Erythroblast (primary cell): ENCODE results near the gene FILIP1.
A peak's percentile ranks its signal among the peaks of the same experiment; 100 is the strongest.

Experiments used
- DNase-seq, 2 experiments: peaks; one replicate each; lab custom pipeline; 2025; lab: John Stamatoyannopoulos, UW
- GATA1 ChIP-seq: IDR thresholded peaks from 2 replicates; pipeline ENCODE4 v1.6.1; 2011; ENCODE audit warnings: low read depth, mild to moderate bottlenecking, control low read depth, low read length, moderate library complexity
- POLR2A ChIP-seq: IDR thresholded peaks from 2 replicates; pipeline ENCODE4 v1.6.1; 2011; ENCODE audit warnings: mild to moderate bottlenecking, low read length

Gene FILIP1

GRCh38 chr6:75281653-75282052 is 211.9 kb downstream of the FILIP1 start:
- TF ChIP-seq POLR2A (no peak), GATA1 (no peak)
- no peak for DNase-seq

DNA sequence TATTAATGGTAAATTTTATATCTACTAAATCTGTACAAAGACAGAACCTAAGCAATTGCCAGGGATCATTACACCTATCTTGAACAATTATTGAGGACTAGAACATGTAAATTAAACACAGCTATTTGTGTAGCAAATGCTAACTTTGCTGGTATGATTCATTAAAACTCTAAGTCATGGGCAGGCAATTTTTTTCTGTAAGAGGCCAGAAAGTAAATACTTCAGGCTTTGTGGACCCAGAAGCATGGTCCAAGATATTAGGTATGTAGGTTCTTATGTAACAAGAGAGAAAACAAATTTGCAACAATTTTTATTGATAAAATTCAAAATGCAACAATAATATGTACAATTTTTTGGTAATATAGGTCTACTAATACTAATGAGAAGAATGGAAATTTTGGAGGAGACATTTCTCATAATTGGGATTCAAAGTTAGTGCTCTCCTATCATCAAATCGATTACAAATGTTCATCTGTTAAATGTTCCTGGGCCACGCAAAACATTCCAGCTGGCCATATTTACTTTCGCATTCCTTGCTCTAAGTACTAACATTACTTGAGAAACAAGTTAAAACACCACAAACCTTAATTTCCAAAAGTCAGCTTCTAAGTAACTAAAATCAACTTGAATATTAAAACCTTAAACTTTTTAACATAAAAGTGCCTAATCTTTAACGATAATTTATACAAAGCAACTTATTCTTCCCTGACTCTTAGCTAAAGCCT is 213.3 kb downstream of the FILIP1 start:
- DNase-seq, result no peak
- TF ChIP-seq GATA1 (no peak), POLR2A (no peak)

GRCh38 chr6:75279418-75279817 is 214.2 kb downstream of the FILIP1 start:
- TF ChIP-seq POLR2A, result no peak
- TF ChIP-seq GATA1, result no peak
- DNase-seq, result peak; percentile 6 to 52

DNA sequence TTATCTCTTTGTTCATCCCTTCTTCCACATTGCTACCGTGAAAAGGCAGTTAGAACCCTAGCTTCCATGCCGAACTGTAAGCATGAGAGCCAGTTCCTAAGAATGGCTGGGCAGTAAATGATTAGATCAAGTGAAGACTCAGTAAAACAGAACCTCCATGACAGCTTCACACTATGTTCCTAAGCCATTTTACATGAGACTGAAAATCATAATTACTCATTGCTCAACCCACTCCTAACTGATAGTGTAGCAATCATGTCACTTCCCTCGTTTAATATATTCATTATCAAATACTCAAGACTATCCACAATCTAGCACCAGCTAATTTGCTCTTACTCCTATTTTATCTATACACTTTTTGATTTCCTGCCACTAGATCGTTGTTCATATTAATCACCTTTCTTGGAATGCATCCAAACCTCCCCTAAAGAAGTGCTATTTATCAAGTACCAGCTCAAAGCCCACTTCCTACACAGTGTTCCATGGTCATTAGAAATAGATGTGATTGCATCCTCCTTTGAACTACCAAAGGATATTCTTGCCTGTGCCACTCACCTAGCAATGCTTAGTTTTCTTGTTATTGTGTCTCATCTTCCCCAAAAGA is 215.0 kb downstream of the FILIP1 start:
- no peak for TF ChIP-seq GATA1
- no peak for TF ChIP-seq POLR2A
- peak in 1 of 2 experiments; percentile 18 for DNase-seq

- TF ChIP-seq GATA1 (no peak), POLR2A (no peak)
- DNase-seq, result no peak
Measured at GRCh38 chr6:75275067-75275466, 218.5 kb downstream of the FILIP1 start.

- TF ChIP-seq GATA1 (no peak), POLR2A (no peak)
- no peak for DNase-seq
Measured at GRCh38 chr6:75273009-75273408, 220.6 kb downstream of the FILIP1 start.

- DNase-seq, result peak in 1 of 2 experiments; percentile 50
- TF ChIP-seq POLR2A, result no peak
- TF ChIP-seq GATA1, result no peak
Measured at GRCh38 chr6:75272145-75272840, 221.3 kb downstream of the FILIP1 start.

- no peak for DNase-seq
- TF ChIP-seq POLR2A (no peak), GATA1 (no peak)
Measured at GRCh38 chr6:75268988-75269354, 224.6 kb downstream of the FILIP1 start.

DNA sequence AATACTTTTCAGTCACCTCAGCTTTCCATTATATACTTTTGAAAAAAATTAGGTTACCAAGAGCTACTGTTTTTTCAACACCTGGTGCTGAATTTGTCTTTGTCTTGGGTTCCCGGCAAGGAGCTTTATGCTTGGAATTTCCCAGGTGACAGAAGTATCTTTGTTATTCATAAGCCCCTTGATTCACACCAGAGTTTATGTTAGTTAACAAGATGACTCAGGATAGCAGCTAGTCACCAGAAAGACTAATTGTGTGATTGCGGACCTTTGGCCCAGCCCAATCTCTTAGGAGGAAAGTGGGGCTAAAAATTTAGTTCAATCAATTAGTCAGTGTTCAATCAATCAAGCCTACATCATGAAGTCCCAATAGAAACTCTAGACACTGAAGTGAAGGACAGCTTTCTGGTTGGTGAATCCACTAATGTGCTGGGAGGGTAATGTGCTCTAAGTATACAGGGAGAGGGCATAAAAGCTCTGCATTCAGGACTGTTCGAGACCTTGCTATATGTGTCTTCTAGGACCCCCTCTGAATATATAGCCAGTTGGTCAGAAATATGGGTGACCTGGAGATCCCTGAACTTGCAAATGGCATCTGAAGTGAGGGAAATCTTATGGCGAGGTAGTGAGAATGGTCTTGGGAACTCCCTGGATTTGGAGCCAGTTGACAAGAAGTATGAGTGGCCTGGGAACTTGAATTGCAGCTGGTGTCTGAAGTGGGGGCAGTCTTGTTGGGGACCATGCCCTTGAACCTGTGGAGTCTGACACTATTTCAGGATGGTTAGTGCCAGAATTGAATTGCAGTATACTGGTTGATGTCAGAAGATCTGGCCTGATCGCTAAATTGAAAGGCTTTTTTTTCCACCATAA is 225.2 kb downstream of the FILIP1 start:
- TF ChIP-seq GATA1, result no peak
- TF ChIP-seq POLR2A, result no peak
- DNase-seq, result no peak

DNA sequence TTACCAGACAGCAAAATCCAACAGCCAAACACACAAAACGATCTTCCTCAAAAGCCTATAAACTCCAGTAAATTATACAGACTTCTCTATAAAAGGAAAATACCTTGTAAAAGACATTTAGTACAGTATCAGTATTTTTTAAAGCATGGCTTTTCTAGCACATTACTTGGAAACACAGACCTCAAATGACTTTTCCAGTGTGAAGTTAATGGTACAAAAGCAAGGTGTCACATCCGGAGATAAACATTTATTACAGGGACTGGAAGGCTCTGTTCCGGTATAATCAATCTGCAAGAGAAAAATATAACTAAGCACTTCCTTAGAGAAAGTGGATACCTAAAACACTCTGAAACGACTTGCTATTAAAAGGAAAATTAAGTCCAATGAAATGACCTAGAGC is 226.1 kb downstream of the FILIP1 start:
- DNase-seq, result no peak
- TF ChIP-seq GATA1, result no peak
- TF ChIP-seq POLR2A, result no peak

- TF ChIP-seq POLR2A (no peak), GATA1 (no peak)
- peak; percentile 55 to 65 for DNase-seq
Measured at GRCh38 chr6:75266716-75267291, 226.8 kb downstream of the FILIP1 start.

GRCh38 chr6:75263401-75263750 is 230.2 kb downstream of the FILIP1 start:
- DNase-seq, result no peak
- no peak for TF ChIP-seq POLR2A
- no peak for TF ChIP-seq GATA1
